Right kidney (tissue), 1 donor: ENCODE results near the gene SPEM2.

Experiments
- DNase-seq: peaks from one replicate; pipeline ENCODE4 v3.0.0-alpha.2; 2016

The SPEM2 gene

DNA sequence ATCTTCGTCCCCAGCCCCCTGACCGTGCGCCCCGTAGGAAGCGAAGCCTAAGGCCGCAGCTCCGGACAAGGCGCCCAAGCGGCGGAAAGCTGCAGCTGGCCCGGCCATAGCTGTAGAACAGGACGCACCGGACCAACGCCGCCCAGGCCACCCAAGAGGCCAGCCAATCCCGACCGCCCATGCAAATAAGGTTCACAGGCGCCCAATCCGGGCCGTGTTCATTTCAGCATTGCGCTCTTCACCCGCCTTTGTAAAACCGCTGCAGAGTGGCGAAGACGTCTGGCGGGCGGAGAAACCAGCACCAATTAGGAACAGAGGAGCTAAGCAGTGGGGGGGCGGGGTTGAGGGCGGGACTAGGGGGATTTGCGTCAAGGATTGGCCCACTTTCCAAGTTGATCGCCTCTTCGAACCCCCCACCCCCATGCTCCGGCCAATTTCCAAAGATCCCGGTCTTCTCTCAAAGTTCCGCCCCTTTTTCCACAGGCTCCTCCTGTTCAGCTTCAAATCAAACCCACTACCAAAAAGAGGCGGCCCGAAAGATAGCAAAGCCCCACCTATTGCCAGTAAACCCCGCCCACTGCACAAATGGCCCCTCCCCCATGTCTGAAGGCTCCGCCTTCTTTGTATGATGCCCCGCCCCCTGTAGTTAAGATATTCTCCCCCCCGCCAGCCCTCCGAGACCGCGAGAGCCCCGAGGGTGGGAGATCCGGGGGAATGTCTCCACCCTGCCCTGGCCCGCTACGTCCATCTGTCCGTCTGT lies 21.3 kb upstream of the SPEM2 start, which contains the start of gene TMEM256:
Gene TMEM256 (minus strand): TSS at position 121 of the 760 bp plus-strand sequence. CDS start 13 bp downstream, at position 108.
- DNase-seq, result peak; percentile 93

DNA sequence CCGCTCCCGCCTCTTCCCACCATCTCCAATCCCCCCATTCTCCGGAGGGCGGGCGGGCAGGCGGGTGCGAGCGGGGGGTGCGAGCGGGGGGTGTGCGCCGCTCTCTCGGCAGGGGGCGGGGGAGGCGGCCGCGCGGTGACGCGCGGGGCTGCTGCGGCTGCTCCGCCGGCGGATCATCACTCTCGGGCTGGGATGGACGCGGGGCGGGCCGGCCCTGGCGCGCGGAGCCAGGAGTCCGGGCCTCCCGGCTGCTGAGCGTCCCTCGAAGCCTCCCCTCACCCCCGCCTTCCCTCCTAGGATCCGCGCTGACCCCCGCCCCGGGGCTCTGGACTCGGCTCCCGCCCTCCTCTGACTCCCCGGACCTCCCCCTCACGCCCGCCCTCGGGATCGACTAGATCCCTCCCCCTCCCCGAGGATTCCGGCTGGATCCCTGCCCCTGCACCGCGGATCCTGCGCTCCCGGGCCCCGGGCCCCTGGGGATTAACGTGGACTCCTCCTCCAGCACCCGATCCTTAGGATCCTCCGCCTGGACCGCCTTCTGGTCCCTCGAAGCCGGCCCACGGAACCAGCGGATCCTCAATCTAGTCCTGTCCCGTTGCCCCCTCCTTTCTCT lies 20.6 kb upstream of the SPEM2 start:
- peak; percentile 55 for DNase-seq

DNA sequence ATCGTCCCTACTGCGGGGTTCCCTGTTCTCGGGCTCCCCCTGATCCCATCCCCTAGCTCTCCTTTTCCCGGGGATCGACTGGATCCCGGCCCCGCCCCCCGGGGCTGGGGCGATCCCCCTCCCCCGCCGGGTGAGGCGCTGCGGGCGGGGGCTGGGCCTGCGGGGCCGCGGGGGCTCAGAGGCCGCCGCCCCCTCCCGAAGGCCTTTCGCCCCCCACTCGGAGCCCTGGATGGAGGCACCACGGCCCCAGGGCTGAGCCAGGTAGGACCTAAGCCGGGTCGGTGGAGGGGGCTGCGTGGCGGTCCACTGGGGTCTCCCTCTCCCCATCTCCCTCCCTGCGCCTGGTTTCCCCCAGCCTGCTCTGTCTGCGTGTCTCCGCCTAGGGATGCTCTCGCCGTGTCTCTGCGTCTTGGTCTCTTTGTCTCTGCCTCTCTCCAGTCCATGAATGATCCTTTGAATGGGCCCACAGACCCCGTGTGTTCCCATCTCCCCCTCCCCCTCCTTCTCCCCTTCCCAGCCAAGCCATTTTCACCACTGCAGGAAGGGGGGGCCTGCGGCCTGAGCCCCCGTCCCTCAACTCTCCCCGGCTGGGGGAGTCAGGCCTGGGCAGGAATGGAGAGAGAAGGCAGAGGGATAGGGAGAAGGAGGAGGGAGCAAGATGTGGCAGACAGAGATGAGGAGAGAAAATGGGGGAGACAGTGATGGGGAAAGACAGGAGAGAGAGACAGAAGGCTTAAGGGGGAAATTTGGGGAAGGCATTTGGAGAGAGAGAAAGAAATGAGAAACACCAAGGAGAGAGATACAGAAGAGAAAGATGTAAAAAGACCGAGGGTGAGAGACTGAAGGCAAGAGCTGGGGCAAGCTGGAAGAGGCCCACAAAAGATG lies 19.8 kb upstream of the SPEM2 start:
- peak; percentile 41 for DNase-seq

DNA sequence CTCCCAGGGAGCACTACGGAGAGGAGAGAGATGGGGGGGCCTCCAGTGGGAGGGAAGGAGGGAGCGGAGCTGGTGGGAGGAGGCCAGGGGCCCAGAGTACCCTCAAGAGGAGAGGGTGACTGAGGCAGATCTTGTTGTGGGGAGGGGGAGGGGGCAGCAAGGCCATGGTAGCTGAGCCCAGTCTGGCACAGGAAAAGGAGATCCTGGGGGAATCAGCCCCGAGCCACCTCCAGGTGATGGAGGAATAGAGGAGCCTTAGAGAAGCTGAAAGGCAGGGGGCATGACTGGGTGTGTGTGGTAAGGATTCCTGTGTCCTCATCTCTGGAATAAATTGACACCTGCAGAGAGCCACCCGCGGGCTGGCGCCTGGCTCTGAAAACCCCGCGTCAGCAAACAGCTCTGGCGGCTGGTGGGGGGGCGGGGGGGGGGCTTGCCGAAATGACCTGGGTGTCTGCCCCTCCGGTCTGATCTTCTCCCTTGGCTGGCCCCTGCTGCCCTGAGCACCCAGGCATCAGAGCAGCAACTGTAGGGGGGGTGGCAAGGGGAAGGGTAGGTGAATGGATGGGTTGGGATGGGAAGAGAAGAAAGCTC lies 19.1 kb upstream of the SPEM2 start:
- DNase-seq, result peak; percentile 31

DNA sequence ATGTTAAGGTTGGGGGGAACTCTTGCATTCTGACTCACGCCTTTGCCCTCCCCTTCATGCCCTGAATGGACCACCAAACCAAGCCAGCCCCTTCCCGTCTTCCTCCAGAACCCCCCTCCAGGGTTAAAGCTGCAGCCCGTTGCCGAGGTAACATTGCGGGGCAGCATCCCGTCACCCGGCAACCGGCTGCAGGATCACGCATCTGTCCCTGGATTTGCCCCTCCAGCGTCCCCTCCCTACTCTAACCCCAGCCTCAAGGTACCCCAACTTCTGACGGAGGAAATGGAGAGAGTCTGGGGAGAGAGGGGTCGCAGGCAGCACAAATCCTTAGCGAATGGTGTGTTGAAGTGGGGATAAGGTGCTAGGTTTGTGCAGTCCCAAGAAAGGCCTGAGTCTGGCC lies 18.3 kb upstream of the SPEM2 start:
- no peak for DNase-seq

DNA sequence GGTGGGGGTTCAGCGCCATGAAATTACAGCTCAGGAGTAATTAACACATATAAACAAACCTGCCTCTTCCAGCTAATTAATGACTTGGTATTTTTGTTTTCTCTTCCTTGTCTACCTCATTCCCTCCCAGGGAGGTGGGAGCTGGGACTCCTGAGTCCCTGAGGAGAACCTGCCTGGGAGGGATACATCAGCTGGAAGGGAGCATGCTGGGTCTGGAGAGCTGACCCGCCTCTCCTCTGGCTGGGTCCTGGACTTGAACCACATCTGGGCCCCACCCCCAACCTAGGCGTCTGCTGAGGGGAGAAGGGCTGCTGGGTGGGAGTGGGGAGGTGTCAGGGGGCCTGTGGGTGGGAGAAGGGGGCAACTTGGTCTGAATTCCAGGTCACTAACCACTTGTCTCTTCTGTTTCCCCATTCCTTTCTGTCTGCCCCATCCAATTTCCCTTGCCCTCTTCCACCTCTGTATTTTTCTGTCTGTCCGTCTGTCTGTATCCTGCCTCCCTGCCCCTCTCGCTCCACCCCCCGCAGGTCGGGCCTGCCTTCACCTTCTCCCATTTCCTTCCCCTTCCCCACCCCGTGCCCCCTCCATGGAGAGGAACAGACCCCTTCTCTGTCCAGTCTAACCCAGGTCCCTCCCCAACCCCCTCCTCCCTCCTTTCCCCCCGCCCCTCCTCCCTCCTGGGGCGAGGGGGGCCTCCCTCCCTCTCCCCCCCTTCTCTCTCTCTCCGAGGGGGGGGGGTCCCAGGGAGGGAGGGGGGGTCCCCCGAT lies 17.7 kb upstream of the SPEM2 start, which contains the start of gene NLGN2:
Gene NLGN2 (plus strand): TSS at position 361 of the 767 bp plus-strand sequence. CDS start 411 bp downstream, outside the sequence.
- DNase-seq, result no peak

DNA sequence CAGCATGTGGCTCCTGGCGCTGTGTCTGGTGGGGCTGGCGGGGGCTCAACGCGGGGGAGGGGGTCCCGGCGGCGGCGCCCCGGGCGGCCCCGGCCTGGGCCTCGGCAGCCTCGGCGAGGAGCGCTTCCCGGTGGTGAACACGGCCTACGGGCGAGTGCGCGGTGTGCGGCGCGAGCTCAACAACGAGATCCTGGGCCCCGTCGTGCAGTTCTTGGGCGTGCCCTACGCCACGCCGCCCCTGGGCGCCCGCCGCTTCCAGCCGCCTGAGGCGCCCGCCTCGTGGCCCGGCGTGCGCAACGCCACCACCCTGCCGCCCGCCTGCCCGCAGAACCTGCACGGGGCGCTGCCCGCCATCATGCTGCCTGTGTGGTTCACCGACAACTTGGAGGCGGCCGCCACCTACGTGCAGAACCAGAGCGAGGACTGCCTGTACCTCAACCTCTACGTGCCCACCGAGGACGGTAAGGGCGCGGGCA lies 17.1 kb upstream of the SPEM2 start:
- no peak for DNase-seq

DNA sequence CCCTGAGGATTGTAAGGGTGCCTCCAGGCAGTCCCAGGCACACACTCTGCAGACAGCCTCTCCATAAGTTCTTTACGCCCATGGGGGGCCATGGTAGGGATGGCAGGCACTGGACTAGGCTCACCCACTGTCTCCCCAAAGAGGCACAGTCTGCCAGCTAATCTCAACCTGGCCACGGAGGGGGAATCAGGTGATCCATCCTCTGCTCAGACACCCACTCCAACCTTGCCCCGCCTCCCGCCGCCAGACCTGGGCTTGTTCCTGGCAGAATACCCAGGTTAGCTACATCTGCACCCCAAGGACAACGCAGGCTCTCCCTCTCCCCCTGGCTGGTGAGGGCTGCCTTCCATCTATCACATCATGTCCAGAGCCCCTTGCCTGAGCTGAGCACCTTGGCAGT lies 16.6 kb upstream of the SPEM2 start:
- DNase-seq, result no peak

DNA sequence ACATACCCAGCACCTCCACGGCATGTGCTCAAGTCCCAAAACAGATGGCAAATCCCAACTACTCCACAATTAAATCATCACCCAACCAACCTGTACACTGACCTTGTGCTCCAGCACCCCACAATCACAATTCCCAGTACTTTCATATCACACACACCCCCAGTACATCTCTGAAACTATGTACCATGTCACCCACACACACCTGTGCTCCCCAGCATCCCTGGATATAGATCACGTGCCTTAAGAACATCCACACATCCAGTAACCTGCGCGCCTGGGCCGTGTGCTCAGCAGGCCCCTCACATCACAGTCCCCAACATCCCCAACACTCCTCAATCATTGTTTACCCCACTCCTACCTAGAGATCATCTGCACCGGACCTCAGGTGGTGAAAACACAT lies 15.7 kb upstream of the SPEM2 start:
- no peak for DNase-seq

DNA sequence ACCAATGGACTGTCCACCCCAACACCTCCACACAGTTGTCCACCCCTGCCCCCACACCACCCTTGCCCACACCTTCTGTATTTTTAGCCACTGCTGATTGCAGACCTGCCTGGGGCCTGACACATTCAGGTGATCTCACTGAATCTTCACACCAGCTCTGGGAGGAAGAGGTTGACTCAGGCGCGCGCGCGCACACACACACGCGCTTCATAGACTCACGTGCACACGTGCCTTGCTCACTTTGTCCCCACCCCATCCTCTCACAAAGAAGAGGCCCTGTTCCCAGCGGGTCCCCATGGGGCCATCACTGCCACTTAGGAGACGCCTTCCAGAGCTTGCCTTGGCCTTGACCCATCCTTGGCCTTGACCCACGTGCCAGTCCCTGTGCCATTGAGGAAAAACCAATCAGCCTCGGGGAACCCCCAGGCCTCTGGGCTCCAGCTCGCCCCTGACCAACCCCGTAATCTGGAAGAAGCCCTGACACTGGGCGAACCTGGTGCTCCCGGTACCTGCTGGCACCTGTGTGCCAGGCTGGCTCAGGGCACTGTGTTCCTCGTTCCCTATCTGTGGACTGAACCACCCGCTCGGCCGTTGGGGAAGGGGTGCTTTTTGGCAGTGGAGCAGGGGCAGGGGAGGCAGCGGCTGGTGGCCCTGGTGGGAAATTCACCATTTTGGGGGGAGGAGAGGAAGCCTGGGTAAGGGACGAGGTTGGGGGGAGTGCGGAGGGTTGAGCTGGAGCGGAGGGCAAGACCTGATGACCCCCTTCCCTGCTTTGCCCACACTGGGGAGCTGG lies 14.6 kb upstream of the SPEM2 start:
- no peak for DNase-seq

DNA sequence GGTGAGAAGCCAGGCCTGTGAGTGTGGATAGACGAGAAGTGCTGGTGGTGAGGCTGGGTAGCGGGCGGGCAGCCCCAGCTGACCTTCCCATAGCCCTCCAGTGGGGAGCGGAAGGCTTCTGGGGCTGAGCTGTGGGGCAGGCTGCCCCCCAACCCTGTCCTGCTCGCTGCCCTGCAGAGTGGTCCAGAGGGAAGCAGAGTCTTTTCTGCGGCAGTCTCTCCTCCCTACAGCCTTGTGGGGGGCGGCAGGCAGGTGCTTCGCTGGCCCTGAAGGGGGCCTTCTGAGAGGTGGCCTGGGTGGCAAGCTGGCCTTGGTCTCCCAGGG lies 14.0 kb upstream of the SPEM2 start:
- DNase-seq, result no peak

DNA sequence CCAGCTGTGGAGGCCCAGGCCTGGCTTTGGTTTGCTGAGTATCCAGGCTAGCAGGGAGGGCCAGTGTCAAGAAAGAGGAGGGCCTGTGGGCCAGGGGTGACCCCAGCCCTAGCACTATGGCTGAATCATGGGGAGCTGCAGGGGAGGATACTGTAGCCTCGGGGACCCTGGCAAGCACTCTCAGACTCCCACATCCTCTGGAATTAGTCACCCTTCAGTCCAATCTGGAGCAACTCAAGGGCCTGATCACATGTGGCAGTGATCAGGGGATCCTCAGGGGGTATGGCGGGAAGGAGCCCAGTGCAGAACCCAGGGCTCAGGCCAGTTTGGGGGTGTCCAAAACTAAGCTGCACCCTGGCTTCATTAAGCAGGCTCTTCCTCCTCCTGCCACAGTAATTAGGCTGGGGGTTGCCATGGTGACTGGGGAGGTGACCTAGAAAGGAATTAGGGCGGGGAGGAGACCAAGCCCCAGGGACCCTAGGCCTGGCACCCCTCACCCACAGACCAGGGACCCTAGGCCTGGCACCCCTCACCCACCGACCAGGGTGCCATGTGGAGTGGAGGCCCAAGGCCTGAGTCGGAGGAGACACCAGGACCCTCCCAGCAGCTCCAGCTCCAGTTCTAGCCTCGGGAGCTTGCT lies 11.9 kb upstream of the SPEM2 start:
- no peak for DNase-seq

DNA sequence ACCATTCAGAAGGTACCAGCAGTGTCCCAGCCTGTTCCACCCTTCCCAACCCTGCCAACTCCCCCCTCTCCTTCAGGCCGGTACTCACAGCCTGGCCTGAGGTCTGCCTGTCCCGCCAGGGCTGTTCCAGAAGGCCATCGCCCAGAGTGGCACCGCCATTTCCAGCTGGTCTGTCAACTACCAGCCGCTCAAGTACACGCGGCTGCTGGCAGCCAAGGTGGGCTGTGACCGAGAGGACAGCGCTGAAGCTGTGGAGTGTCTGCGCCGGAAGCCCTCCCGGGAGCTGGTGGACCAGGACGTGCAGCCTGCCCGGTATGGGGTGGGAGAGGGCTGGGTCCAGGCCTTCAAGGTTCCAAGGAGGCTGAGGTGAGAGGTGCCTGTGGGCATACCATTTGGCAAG lies 10.6 kb upstream of the SPEM2 start:
- DNase-seq, result no peak

DNA sequence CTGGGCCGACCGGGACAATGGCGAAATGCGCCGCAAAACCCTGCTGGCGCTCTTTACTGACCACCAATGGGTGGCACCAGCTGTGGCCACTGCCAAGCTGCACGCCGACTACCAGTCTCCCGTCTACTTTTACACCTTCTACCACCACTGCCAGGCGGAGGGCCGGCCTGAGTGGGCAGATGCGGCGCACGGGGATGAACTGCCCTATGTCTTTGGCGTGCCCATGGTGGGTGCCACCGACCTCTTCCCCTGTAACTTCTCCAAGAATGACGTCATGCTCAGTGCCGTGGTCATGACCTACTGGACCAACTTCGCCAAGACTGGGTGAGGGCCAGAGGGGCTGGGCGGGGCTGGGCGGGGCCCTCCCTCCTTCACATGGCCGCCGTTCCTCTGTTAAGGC lies 9.6 kb upstream of the SPEM2 start:
- no peak for DNase-seq

DNA sequence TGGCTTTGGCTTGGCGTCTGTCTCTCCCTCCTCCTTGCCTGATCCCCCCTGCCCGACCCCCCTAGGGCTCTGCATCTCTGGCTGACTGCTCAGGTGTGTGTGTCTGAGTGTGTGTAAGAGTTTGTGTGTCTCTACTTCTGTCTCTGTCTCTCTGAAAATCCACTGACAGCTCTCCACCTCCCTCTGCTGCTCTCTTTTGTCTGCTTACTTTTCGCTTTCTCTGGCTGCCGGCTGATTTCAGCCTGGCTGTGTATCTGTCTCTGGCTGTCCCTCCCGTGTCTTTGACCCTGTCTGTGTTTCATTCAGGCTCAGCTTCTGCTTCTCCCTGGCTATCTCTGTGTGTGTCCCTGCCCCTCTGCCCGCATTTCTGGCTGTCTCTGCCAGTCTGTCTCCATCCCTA lies 9.1 kb upstream of the SPEM2 start:
- DNase-seq, result no peak

DNA sequence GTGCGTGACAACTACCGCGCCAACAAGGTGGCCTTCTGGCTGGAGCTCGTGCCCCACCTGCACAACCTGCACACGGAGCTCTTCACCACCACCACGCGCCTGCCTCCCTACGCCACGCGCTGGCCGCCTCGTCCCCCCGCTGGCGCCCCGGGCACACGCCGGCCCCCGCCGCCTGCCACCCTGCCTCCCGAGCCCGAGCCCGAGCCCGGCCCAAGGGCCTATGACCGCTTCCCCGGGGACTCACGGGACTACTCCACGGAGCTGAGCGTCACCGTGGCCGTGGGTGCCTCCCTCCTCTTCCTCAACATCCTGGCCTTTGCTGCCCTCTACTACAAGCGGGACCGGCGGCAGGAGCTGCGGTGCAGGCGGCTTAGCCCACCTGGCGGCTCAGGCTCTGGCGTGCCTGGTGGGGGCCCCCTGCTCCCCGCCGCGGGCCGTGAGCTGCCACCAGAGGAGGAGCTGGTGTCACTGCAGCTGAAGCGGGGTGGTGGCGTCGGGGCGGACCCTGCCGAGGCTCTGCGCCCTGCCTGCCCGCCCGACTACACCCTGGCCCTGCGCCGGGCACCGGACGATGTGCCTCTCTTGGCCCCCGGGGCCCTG lies 8.3 kb upstream of the SPEM2 start:
- DNase-seq, result no peak

DNA sequence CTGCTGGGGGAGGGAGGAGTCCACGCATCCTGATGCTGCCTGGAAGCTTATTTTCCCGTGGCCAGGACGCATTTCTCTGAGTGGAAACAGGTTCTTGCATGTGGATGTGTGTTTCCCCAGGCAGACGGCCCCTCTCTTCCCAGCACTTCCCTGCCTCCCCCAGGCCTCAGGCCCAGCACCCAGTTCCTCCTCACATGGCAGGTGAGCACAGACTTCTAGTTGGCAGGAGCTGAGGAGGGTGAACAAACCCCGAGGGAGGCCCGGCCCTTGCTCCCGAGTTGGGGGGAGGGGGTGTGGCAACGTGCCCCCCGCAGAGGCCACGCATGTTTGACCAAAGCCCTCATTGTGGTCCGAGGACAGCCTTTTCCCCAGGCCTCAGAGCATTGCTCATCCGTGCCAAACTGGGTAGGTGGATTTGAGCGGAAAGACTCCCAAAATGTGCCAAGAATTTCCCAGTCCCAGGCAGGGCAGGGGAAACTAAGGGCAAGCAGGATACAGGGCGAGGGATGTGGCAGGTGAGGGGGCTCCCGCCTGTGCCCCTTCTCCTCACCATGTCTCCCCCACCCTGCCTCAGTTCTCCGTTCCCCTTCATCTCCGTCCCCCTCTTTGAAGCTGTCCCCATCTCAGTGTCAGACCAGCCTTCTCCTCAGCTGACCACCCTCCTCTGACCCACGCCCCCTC lies 6.8 kb upstream of the SPEM2 start:
- DNase-seq, result no peak

DNA sequence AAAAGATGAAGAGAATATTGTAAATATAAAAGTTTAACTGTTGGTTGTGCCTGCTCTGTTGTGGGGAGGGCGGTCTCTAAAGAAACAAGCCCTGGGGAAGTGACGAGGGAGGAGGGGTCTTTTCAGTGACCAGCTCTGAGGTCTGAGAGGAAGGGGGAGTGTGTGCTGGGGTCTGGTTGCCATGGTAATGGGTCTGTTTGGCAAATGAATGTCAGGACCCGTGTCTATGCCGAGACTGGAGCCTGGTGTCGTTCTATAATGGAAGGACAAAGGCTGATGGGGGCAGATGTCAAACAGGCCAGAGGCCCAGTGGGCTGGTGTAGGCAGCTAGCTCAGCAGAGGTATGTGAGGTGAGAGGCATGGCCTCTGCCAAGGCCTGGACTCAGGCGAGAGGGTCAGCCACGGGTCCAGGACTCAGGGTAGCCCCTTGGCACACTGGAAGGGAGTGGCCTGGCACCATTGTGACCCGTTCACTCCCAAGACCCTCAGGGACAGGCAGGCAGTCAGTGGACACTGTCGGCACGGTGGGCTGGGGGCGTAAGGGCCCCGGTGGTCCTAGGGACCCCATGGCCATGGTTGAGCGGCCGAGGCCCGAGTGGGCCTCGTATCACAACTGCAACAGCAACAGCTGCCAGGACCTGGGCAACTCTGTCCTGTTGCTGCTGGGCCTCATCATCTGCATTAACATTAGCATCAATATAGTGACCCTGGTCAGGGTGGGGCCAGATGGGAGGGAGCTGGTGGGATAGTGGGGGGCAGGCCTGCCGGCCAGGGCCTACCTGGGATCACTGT lies 5.4 kb upstream of the SPEM2 start, which contains the start of gene SPEM1:
Gene SPEM1 (plus strand): TSS at position 506 of the 792 bp plus-strand sequence. CDS start 61 bp downstream, at position 567.
- no peak for DNase-seq
